K562 (cell line): ENCODE measurements around the gene SVIL. TPM values are rescaled to one million over a fixed set of nuclear protein-coding genes. Genes with fewer than 3 reads are reported as not detected.

Experiments
- CEBPZ ChIP-seq: fragments of 150-350 bp; IDR thresholded peaks from 2 replicates; pipeline ENCODE4 v1.6.1; 2014; ENCODE audit warnings: low read depth, mild to moderate bottlenecking, low read length, borderline replicate concordance
- CTCFL ChIP-seq: IDR thresholded peaks from 2 replicates; pipeline ENCODE4 v1.6.1; 2011; ENCODE audit warnings: borderline replicate concordance, low read depth, mild to moderate bottlenecking, moderate library complexity, low read length; ENCODE audit not compliant: insufficient read depth, poor library complexity, severe bottlenecking
- ETV1 ChIP-seq: fragments of 450-650 bp; conservative IDR thresholded peaks from 2 replicates; pipeline ENCODE4 v1.6.1; 2016; ENCODE audit warnings: missing genetic modification characterization, control low read depth, low read depth, missing compliant biosample characterization
- LARP7 ChIP-seq: fragments of 450-650 bp; IDR thresholded peaks from 2 replicates; pipeline ENCODE4 v1.6.1; 2016
- SMAD4 ChIP-seq: fragments of 250-450 bp; sonication (Bioruptor Pico); conservative IDR thresholded peaks from 2 replicates; pipeline ENCODE4 v1.8.0; 2021; ENCODE audit warnings: inconsistent platforms, mild to moderate bottlenecking, moderate library complexity
- SRSF3 ChIP-seq: fragments of 200-400 bp; formaldehyde crosslinking; IDR thresholded peaks from 2 replicates; pipeline ENCODE4 v1.6.1; 2016; ENCODE audit warnings: mild to moderate bottlenecking, low read length, moderate library complexity; ENCODE audit not compliant: insufficient read depth
- TCF7 ChIP-seq: sonication (generic); IDR thresholded peaks from 2 replicates; pipeline ENCODE4 v1.6.1; 2016; ENCODE audit warnings: antibody characterized with exemption, borderline replicate concordance
- TCF7L2 ChIP-seq: fragments of 150-350 bp; IDR thresholded peaks from 2 replicates; pipeline ENCODE4 v1.6.1; 2016; ENCODE audit warnings: low read depth, mild to moderate bottlenecking, low read length, moderate library complexity
- ZNF224 ChIP-seq: sonication (generic); formaldehyde crosslinking; IDR thresholded peaks from 2 replicates; pipeline ENCODE4 v1.8.0; 2022; ENCODE audit warnings: mild to moderate bottlenecking, missing genetic modification reagents
- ZNF354B ChIP-seq: fragments of 250-450 bp; sonication (Bioruptor Pico); IDR thresholded peaks from 2 replicates; pipeline ENCODE4 v1.4.0; 2020
- polyA plus RNA-seq, 8 experiments: library from polyadenylated mRNA; depleted of rRNA in 4 of 8; stranded (reverse) in 5 of 8; unstranded in 3 of 8; fragments of >200 nt; fragmentation: Nextera tagmentation in 2 of 8; fragmentation: Illumina TruSeq in 1 of 8; extraction: Ambion mirVana in 2 of 8; extraction: Trizol in 1 of 8; gene quantifications; 2 replicates each; pipeline versions ENCODE4 v1.2.1 to v1.2.3, GENCODE V29; 2011 to 2014; ENCODE audit warnings: inconsistent platforms in 1 of 8, missing spikeins in 1 of 8
- total RNA-seq, 7 experiments: library from RNA; depleted of rRNA in 6 of 7; stranded (reverse); fragments of >200 nt in 6 of 7; fragmentation: Illumina TruSeq in 2 of 7; extraction: Trizol in 2 of 7; gene quantifications; 2 replicates each; pipeline versions ENCODE4 v1.2.1 to v1.2.3, GENCODE V29; 2011 to 2021; ENCODE audit warnings: low replicate concordance in 1 of 7
- TF ChIP-seq, protein P1 (sequence below): fragments of 250-450 bp; sonication (Bioruptor Pico); IDR thresholded peaks from 2 replicates; pipeline ENCODE4 v1.4.0; 2020; ENCODE audit warnings: mild to moderate bottlenecking, moderate library complexity, borderline replicate concordance

The SVIL gene
- total and polyA plus RNA-seq, 9 of the 15 experiments (the other 6 are each of a cell fraction or from before 2014, with no cell fraction given) = under 0.01 to 0.18 (median 0.05) TPM; not detected in 3

GRCh38 chr10:29555746-29556481, 78.9 kb downstream of the SVIL start (continued):
- TF ChIP-seq, protein P1, sequence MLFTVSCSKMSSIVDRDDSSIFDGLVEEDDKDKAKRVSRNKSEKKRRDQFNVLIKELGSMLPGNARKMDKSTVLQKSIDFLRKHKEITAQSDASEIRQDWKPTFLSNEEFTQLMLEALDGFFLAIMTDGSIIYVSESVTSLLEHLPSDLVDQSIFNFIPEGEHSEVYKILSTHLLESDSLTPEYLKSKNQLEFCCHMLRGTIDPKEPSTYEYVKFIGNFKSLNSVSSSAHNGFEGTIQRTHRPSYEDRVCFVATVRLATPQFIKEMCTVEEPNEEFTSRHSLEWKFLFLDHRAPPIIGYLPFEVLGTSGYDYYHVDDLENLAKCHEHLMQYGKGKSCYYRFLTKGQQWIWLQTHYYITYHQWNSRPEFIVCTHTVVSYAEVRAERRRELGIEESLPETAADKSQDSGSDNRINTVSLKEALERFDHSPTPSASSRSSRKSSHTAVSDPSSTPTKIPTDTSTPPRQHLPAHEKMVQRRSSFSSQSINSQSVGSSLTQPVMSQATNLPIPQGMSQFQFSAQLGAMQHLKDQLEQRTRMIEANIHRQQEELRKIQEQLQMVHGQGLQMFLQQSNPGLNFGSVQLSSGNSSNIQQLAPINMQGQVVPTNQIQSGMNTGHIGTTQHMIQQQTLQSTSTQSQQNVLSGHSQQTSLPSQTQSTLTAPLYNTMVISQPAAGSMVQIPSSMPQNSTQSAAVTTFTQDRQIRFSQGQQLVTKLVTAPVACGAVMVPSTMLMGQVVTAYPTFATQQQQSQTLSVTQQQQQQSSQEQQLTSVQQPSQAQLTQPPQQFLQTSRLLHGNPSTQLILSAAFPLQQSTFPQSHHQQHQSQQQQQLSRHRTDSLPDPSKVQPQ (CRISPR knock-in tag) = no peak
- TF ChIP-seq SRSF3 = no peak
- no peak for TF ChIP-seq ZNF224
- TF ChIP-seq ETV1 (tag) = no peak
- TF ChIP-seq LARP7 = no peak
- no peak for TF ChIP-seq SMAD4 (CRISPR knock-in tag)
- TF ChIP-seq TCF7 = no peak
- no peak for TF ChIP-seq CTCFL
- TF ChIP-seq CEBPZ = no peak
- TF ChIP-seq TCF7L2 = no peak
- no peak for TF ChIP-seq ZNF354B (CRISPR knock-in tag)
- TF ChIP-seq, all 486 proteins: peak for 0
